Measurements from ENCODE around the gene KRT82. TPM values are rescaled to one million over a fixed set of nuclear protein-coding genes. Genes with fewer than 3 reads are reported as not detected.

The KRT82 gene
- total and polyA plus RNA-seq, 2 of the 8 experiments (the other 6 are each of a cell fraction or from before 2014, with no cell fraction given) = not detected

DNA sequence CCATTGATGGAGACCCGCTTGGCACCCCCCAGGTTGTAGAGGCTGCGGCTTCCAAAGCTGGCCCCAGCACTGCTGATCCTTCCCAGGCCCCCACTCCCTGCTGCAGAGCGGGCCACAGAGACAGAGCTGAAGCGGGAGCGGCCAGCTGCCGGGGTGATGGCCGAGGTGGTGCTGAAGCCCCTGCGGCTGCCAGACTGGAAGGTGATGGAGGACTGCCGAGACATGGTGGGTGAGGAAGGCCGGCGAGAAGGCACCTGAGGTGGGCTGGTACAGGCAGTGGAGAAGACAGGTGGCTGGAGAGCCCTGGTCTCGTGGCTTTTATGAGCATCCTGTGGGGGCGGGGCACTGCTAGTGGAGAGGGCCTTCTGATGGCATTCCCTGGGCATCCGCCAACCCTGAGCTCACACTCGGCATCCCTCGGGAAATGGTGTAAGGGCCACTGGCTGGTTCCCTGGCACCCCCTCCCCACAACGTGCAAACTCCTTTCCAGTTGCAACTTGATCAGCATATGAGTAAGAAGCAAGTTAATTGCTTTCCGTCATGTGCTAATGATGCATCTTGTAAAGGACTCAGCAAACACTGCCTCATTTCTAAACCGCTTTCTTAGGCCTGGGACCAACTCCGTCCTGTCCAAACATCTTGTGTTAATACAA lies 28.1 kb upstream of the KRT82 start, which contains the start of gene KRT75 (continued):
- TF ChIP-seq, protein P1, sequence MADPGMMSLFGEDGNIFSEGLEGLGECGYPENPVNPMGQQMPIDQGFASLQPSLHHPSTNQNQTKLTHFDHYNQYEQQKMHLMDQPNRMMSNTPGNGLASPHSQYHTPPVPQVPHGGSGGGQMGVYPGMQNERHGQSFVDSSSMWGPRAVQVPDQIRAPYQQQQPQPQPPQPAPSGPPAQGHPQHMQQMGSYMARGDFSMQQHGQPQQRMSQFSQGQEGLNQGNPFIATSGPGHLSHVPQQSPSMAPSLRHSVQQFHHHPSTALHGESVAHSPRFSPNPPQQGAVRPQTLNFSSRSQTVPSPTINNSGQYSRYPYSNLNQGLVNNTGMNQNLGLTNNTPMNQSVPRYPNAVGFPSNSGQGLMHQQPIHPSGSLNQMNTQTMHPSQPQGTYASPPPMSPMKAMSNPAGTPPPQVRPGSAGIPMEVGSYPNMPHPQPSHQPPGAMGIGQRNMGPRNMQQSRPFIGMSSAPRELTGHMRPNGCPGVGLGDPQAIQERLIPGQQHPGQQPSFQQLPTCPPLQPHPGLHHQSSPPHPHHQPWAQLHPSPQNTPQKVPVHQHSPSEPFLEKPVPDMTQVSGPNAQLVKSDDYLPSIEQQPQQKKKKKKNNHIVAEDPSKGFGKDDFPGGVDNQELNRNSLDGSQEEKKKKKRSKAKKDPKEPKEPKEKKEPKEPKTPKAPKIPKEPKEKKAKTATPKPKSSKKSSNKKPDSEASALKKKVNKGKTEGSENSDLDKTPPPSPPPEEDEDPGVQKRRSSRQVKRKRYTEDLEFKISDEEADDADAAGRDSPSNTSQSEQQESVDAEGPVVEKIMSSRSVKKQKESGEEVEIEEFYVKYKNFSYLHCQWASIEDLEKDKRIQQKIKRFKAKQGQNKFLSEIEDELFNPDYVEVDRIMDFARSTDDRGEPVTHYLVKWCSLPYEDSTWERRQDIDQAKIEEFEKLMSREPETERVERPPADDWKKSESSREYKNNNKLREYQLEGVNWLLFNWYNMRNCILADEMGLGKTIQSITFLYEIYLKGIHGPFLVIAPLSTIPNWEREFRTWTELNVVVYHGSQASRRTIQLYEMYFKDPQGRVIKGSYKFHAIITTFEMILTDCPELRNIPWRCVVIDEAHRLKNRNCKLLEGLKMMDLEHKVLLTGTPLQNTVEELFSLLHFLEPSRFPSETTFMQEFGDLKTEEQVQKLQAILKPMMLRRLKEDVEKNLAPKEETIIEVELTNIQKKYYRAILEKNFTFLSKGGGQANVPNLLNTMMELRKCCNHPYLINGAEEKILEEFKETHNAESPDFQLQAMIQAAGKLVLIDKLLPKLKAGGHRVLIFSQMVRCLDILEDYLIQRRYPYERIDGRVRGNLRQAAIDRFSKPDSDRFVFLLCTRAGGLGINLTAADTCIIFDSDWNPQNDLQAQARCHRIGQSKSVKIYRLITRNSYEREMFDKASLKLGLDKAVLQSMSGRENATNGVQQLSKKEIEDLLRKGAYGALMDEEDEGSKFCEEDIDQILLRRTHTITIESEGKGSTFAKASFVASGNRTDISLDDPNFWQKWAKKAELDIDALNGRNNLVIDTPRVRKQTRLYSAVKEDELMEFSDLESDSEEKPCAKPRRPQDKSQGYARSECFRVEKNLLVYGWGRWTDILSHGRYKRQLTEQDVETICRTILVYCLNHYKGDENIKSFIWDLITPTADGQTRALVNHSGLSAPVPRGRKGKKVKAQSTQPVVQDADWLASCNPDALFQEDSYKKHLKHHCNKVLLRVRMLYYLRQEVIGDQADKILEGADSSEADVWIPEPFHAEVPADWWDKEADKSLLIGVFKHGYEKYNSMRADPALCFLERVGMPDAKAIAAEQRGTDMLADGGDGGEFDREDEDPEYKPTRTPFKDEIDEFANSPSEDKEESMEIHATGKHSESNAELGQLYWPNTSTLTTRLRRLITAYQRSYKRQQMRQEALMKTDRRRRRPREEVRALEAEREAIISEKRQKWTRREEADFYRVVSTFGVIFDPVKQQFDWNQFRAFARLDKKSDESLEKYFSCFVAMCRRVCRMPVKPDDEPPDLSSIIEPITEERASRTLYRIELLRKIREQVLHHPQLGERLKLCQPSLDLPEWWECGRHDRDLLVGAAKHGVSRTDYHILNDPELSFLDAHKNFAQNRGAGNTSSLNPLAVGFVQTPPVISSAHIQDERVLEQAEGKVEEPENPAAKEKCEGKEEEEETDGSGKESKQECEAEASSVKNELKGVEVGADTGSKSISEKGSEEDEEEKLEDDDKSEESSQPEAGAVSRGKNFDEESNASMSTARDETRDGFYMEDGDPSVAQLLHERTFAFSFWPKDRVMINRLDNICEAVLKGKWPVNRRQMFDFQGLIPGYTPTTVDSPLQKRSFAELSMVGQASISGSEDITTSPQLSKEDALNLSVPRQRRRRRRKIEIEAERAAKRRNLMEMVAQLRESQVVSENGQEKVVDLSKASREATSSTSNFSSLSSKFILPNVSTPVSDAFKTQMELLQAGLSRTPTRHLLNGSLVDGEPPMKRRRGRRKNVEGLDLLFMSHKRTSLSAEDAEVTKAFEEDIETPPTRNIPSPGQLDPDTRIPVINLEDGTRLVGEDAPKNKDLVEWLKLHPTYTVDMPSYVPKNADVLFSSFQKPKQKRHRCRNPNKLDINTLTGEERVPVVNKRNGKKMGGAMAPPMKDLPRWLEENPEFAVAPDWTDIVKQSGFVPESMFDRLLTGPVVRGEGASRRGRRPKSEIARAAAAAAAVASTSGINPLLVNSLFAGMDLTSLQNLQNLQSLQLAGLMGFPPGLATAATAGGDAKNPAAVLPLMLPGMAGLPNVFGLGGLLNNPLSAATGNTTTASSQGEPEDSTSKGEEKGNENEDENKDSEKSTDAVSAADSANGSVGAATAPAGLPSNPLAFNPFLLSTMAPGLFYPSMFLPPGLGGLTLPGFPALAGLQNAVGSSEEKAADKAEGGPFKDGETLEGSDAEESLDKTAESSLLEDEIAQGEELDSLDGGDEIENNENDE (IDR thresholded peaks at IDR 0.05; ENCODE audit: insufficient replicate concordance, low read length) = no peak
- TF ChIP-seq HDAC6 (IDR thresholded peaks at IDR 0.05; ENCODE audit: low read depth, low read length) = no peak
- no peak for TF ChIP-seq HDAC2 (IDR thresholded peaks at IDR 0.05; ENCODE audit: borderline replicate concordance in 1 of 2, low read depth in 2 of 2, low read length in 2 of 2)
- no peak for TF ChIP-seq TCF12 (IDR thresholded peaks at IDR 0.05; ENCODE audit: low read depth, low read length)
- TF ChIP-seq SP2 (IDR thresholded peaks at IDR 0.05; ENCODE audit: low read length) = no peak
- no peak for TF ChIP-seq SP4 (IDR thresholded peaks at IDR 0.05; ENCODE audit: low read length)
- no peak for TF ChIP-seq ZNF274 (IDR thresholded peaks at IDR 0.05; ENCODE audit: borderline replicate concordance, extremely low read depth, low read length)
- no peak for TF ChIP-seq CEBPB (IDR thresholded peaks at IDR 0.05; ENCODE audit: low read depth, low read length)
